ENCODE measurements around the gene MRGPRF.
"Not testable (repeated sequence)": the region's sequence is repeated elsewhere in the genome, so short reads cannot be mapped to it uniquely, and the experiment has no call there.

MRGPRF gene

GRCh38 chr11:68973706-68974105 is 39.3 kb downstream of the MRGPRF start:
- not testable (repeated sequence) for H3K4me1 ChIP-seq (ENCODE audit: control insufficient read depth, insufficient read depth, low read length); H3K27me3 ChIP-seq (ENCODE audit: control insufficient read depth, insufficient read depth, low read length, poor library complexity, severe bottlenecking); H3K36me3 ChIP-seq (ENCODE audit: control insufficient read depth, insufficient read depth, low read length); H3K27ac ChIP-seq (ENCODE audit: insufficient read depth, low read depth, low read length, poor library complexity, severe bottlenecking); H3K9me3 ChIP-seq (ENCODE audit: control insufficient read depth, low read length); H3K4me3 ChIP-seq (ENCODE audit: insufficient read depth, low read depth, low read length)
- WGBS, 2 experiments: 94 to 98% methylated on average over 12 of the region's 12 CpGs

- Histone ChIP-seq H3K9me3 (ENCODE audit: control insufficient read depth, low read length) (peaks cover 2% of the 10 kb centered on the region), H3K4me3 (ENCODE audit: insufficient read depth, low read depth, low read length) (no peak overlapping the region), H3K36me3 (ENCODE audit: control insufficient read depth, insufficient read depth, low read length) (no peaks in the 10 kb centered on the region), H3K4me1 (ENCODE audit: control insufficient read depth, insufficient read depth, low read length) (no peaks in the 10 kb centered on the region), H3K27ac (ENCODE audit: insufficient read depth, low read depth, low read length, poor library complexity, severe bottlenecking) (no peak overlapping the region), H3K27me3 (ENCODE audit: control insufficient read depth, insufficient read depth, low read length, poor library complexity, severe bottlenecking) (no peaks in the 10 kb centered on the region)
- WGBS, 2 experiments: 88 to 90% methylated on average over 4 of the region's 4 CpGs
Observed at GRCh38 chr11:68973219-68973618, 39.8 kb downstream of the MRGPRF start.

DNA sequence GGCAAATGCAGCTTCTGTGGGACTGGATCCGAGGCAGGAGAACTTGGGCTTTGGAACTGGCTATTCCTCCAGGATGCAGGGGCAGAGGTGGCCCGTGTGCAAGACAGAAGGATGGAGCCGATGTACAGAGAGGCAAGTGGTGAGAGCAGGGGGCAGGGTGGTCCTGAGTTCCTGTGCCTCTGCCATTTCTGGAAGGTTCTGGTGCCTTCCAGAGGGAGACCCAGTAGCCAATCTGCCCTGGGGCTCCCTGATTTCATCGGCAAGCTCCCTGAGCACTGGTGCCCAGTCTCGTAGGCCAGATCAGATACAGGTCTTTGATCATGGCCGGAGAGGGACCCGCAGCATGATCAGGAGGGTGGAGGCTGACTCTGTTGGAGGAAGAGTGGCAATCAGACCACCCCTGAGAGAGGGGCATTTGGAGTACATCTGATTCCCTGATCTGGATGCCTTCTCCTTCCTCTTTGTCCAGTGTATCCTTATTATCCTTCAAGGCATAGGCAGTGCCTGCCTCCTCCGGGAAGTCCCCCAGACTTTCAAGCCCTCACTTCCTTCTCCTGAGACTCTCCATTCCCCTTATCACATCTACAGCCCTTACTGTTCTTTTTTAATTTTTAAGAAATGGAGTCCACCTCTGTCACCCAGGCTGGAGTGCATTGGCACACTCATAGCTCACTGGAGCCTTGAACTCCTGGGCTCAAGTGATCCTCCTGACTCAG is 42.0 kb downstream of the MRGPRF start:
- H3K27me3 ChIP-seq (ENCODE audit: control insufficient read depth, insufficient read depth, low read length, poor library complexity, severe bottlenecking): no peaks in the 10 kb centered on the region

GRCh38 chr11:68969386-68969785 is 43.7 kb downstream of the MRGPRF start:
- Histone ChIP-seq H3K36me3 (ENCODE audit: control insufficient read depth, insufficient read depth, low read length) (no peaks in the 10 kb centered on the region), H3K27me3 (ENCODE audit: control insufficient read depth, insufficient read depth, low read length, poor library complexity, severe bottlenecking) (no peaks in the 10 kb centered on the region), H3K4me3 (ENCODE audit: insufficient read depth, low read depth, low read length) (no peak overlapping the region), H3K27ac (ENCODE audit: insufficient read depth, low read depth, low read length, poor library complexity, severe bottlenecking) (no peak overlapping the region), H3K9me3 (ENCODE audit: control insufficient read depth, low read length) (no peaks in the 10 kb centered on the region), H3K4me1 (ENCODE audit: control insufficient read depth, insufficient read depth, low read length) (no peaks in the 10 kb centered on the region)
- 87 to 89% methylated on average over 8 of the region's 8 CpGs for WGBS, 2 experiments

More for the DNA sequence above, 42.0 kb downstream of the MRGPRF start:
- Histone ChIP-seq H3K4me1 (ENCODE audit: control insufficient read depth, insufficient read depth, low read length) (no peaks in the 10 kb centered on the region), H3K36me3 (ENCODE audit: control insufficient read depth, insufficient read depth, low read length) (no peaks in the 10 kb centered on the region), H3K27ac (ENCODE audit: insufficient read depth, low read depth, low read length, poor library complexity, severe bottlenecking) (no peak overlapping the region), H3K9me3 (ENCODE audit: control insufficient read depth, low read length) (peaks cover 2% of the 10 kb centered on the region), H3K4me3 (ENCODE audit: insufficient read depth, low read depth, low read length) (no peak overlapping the region)
- 87 to 92% methylated on average over 8 of the region's 8 CpGs for WGBS, 2 experiments

DNA sequence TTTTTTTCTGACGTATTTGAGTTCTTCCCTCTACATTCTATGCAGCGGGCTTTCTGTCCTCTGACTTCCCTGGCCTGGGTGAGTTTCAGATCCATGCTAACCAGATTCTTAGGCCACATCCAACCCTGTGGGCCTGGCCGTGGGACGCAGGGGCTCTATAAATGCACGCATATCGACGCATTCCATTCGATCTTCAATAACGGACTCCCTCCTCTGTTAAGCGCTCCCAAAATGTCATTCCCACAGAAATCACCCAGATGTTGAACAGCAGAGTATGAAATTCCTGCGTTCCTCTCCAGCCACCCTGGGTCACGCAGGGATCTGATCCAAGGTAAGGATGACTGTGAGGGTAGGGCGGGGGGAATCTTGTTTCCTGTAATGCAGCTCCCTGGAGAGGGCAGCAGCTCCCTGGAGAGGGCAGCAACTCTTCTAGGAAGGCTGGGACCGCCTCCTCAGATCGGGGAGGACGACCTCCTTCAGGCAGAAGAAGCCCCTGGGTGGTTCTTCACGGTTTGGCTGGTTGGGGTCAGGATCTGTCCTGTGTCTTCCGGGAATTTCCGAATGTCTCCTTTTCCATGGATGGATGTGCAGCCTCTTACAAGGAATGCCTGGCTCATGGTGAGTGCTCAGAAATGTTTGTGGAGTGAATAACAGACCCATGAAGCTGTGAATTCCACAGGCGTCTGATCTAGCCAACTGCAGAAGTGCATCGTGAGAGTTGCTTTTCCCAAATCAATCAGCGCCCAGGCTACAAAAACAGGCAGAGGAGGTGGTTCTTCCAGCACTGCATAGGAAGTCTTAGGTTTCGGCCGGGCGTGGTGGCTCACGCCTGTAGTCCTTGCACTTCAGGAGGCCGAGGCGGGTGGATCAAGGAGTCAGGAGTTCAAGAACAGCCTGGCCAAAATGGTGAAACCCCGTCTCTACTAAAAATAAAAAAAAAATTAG is 44.5 kb downstream of the MRGPRF start:
- Histone ChIP-seq H3K4me3 (ENCODE audit: insufficient read depth, low read depth, low read length) (no peak overlapping the region), H3K4me1 (ENCODE audit: control insufficient read depth, insufficient read depth, low read length) (no peaks in the 10 kb centered on the region), H3K36me3 (ENCODE audit: control insufficient read depth, insufficient read depth, low read length) (no peaks in the 10 kb centered on the region), H3K27ac (ENCODE audit: insufficient read depth, low read depth, low read length, poor library complexity, severe bottlenecking) (no peak overlapping the region), H3K9me3 (ENCODE audit: control insufficient read depth, low read length) (no peaks in the 10 kb centered on the region), H3K27me3 (ENCODE audit: control insufficient read depth, insufficient read depth, low read length, poor library complexity, severe bottlenecking) (no peaks in the 10 kb centered on the region)
- WGBS, 2 experiments: 85% methylated on average over 29 of the region's 29 CpGs

DNA sequence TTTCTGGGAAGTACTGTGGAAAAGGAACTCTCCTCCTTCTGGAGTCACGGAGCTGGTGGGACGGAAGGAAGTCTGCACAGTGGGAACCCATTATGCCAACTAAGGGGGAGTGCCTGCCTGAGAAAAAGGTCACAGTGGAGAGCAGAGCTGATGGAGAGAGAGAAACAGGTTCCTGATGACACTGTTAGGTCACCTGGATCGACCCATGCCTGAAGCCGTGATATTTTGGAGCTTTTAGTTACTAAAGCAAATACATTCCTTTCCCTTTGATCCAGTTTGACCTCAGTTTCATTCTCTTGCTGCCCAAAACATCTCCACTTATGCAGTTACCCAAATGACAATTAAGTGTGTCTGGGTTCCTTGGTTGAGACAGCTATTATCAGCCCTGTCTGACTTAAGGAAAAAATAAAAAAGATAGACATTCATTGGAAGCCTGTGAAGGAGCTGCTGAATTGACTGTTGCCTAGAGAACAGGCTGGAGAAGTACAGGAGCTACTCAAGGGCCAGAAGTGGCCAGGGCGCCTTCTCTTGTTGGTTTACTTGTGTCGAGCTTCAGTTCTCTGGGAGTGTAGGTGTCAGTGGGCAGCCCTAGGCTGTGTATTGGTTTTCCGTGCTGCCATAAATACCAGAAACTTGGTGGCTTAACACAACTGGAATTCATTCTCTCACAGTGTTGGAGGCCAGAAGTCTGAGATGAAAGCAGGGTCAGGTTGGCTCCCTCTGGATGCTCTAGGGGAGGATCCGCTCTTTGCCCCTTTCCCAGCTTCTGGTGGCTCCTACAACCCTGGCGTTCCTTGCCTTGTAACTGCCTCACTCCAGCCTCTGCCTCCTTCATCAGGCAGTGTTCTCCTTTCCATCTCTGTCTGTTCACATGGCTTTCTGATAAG is 45.9 kb downstream of the MRGPRF start:
- H3K4me1 ChIP-seq (ENCODE audit: control insufficient read depth, insufficient read depth, low read length): no peaks in the 10 kb centered on the region
- H3K27me3 ChIP-seq (ENCODE audit: control insufficient read depth, insufficient read depth, low read length, poor library complexity, severe bottlenecking): no peaks in the 10 kb centered on the region
- 85 to 93% methylated on average over 9 of the region's 9 CpGs for WGBS, 2 experiments
- no peak overlapping the region for H3K27ac ChIP-seq (ENCODE audit: insufficient read depth, low read depth, low read length, poor library complexity, severe bottlenecking)
- no peaks in the 10 kb centered on the region for H3K9me3 ChIP-seq (ENCODE audit: control insufficient read depth, low read length)
- no peaks in the 10 kb centered on the region for H3K36me3 ChIP-seq (ENCODE audit: control insufficient read depth, insufficient read depth, low read length)
- no peak overlapping the region for H3K4me3 ChIP-seq (ENCODE audit: insufficient read depth, low read depth, low read length)

GRCh38 chr11:68965901-68966853 is 46.9 kb downstream of the MRGPRF start:
- Histone ChIP-seq H3K4me1 (ENCODE audit: control insufficient read depth, insufficient read depth, low read length) (no peaks in the 10 kb centered on the region), H3K36me3 (ENCODE audit: control insufficient read depth, insufficient read depth, low read length) (no peaks in the 10 kb centered on the region), H3K27me3 (ENCODE audit: control insufficient read depth, insufficient read depth, low read length, poor library complexity, severe bottlenecking) (no peaks in the 10 kb centered on the region), H3K4me3 (ENCODE audit: insufficient read depth, low read depth, low read length) (no peak overlapping the region), H3K9me3 (ENCODE audit: control insufficient read depth, low read length) (no peaks in the 10 kb centered on the region), H3K27ac (ENCODE audit: insufficient read depth, low read depth, low read length, poor library complexity, severe bottlenecking) (no peak overlapping the region)
- 92 to 93% methylated on average over 15 of the region's 15 CpGs for WGBS, 2 experiments

DNA sequence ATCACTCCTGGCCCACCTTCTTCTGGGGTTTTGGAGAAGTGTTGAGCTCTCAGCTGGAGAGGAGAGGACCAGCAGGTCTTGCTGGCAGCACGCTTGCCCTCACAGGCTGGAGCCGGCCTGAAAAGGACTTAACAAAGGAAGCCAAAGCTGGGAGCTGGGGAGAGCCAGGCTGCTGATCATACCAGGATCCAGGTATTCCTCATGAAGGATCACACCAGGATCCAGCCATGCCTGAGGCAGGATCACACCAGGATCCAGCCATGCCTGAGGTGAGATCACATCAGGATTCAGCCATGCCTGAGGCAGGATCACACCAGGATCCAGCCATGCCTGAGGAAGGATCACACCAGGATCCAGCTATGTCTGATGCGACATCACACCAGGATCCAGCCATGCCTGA is 49.3 kb downstream of the MRGPRF start:
- Histone ChIP-seq H3K4me3 (ENCODE audit: insufficient read depth, low read depth, low read length) (no peak overlapping the region), H3K27me3 (ENCODE audit: control insufficient read depth, insufficient read depth, low read length, poor library complexity, severe bottlenecking) (no peaks in the 10 kb centered on the region)
- 93% methylated on average over 3 of the region's 3 CpGs for WGBS, 2 experiments

DNA sequence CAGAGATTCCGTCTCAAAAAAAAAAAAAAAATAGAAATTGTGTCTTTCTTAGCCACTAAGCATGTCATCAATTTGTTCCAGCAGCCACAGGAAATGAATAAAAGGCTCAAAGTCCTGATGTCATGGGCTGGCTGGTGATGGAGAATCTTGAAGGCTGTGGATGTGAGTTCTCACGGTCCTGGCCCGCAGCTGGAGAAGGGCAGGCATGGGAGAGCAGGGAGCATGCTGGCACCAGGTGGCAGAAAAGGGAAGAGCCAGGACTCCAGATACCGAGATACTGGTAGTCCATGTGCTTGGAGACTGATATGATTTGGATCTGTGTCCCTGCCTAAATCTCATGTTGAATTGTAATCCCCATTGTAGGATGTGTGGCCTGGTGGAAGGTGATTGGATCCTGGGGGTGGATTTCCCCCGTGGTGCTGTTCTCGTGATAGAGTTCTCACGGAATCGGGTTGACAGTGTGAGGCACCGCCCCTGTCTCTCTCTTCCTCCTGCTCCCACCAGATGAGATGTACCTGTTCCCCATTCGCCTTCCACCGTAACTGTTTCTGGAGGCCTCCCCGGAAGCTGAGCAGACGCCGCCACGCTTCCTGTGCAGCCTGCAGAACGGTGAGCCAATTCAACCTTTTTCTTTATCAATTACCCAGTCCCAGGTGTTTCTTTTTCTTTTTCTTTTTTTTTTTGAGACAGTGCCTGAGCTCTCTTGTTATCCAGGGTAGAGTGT is 50.4 kb downstream of the MRGPRF start:
- Histone ChIP-seq H3K27ac (ENCODE audit: insufficient read depth, low read depth, low read length, poor library complexity, severe bottlenecking) (no peak overlapping the region), H3K27me3 (ENCODE audit: control insufficient read depth, insufficient read depth, low read length, poor library complexity, severe bottlenecking) (no peaks in the 10 kb centered on the region), H3K4me3 (ENCODE audit: insufficient read depth, low read depth, low read length) (no peak overlapping the region), H3K4me1 (ENCODE audit: control insufficient read depth, insufficient read depth, low read length) (no peaks in the 10 kb centered on the region), H3K9me3 (ENCODE audit: control insufficient read depth, low read length) (no peaks in the 10 kb centered on the region), H3K36me3 (ENCODE audit: control insufficient read depth, insufficient read depth, low read length) (no peaks in the 10 kb centered on the region)
- 84 to 88% methylated on average over 16 of the region's 16 CpGs for WGBS, 2 experiments

More for the DNA sequence above, 49.3 kb downstream of the MRGPRF start:
- Histone ChIP-seq H3K27ac (ENCODE audit: insufficient read depth, low read depth, low read length, poor library complexity, severe bottlenecking) (no peak overlapping the region), H3K9me3 (ENCODE audit: control insufficient read depth, low read length) (no peaks in the 10 kb centered on the region), H3K36me3 (ENCODE audit: control insufficient read depth, insufficient read depth, low read length) (no peaks in the 10 kb centered on the region), H3K4me1 (ENCODE audit: control insufficient read depth, insufficient read depth, low read length) (no peaks in the 10 kb centered on the region)
